ENCODE data around the gene PDE3A.

Gene PDE3A

GRCh38 chr12:20507711-20508110, 139.4 kb downstream of the PDE3A start:
- no peak for TF ChIP-seq CTCF (conservative IDR thresholded peaks at IDR 0.05; ENCODE audit: low read depth, low read length)
- peak; percentile 46 for DNase-seq (ENCODE audit: low read depth)

GRCh38 chr12:20508359-20508758, 140.0 kb downstream of the PDE3A start:
- DNase-seq (ENCODE audit: low read depth): peak; percentile 90
- TF ChIP-seq CTCF (conservative IDR thresholded peaks at IDR 0.05; ENCODE audit: low read depth, low read length): no peak
- H3K4me3 ChIP-seq (ENCODE audit: low read depth, low read length): no peak overlapping the region

More at GRCh38 chr12:20507711-20508110, 139.4 kb downstream of the PDE3A start:
- H3K4me3 ChIP-seq (ENCODE audit: low read depth, low read length): no peak overlapping the region

- DNase-seq (ENCODE audit: low read depth): no peak
- TF ChIP-seq CTCF (conservative IDR thresholded peaks at IDR 0.05; ENCODE audit: low read depth, low read length): no peak
- H3K4me3 ChIP-seq (ENCODE audit: low read depth, low read length): no peak overlapping the region
Measured at GRCh38 chr12:20508962-20509361, 140.6 kb downstream of the PDE3A start.

- no peak for DNase-seq (ENCODE audit: low read depth)
- TF ChIP-seq CTCF (conservative IDR thresholded peaks at IDR 0.05; ENCODE audit: low read depth, low read length): no peak
- no peak overlapping the region for H3K4me3 ChIP-seq (ENCODE audit: low read depth, low read length)
Measured at GRCh38 chr12:20510811-20511210, 142.5 kb downstream of the PDE3A start.

- no peak for TF ChIP-seq CTCF (conservative IDR thresholded peaks at IDR 0.05; ENCODE audit: low read depth, low read length)
- DNase-seq (ENCODE audit: low read depth): peak; percentile 52
- H3K4me3 ChIP-seq (ENCODE audit: low read depth, low read length): no peak overlapping the region
Measured at GRCh38 chr12:20513189-20513588, 144.9 kb downstream of the PDE3A start.

- TF ChIP-seq CTCF (conservative IDR thresholded peaks at IDR 0.05; ENCODE audit: low read depth, low read length): no peak
- no peak overlapping the region for H3K4me3 ChIP-seq (ENCODE audit: low read depth, low read length)
- no peak for DNase-seq (ENCODE audit: low read depth)
Measured at GRCh38 chr12:20514598-20514997, 146.3 kb downstream of the PDE3A start.

- no peak overlapping the region for H3K4me3 ChIP-seq (ENCODE audit: low read depth, low read length)
- TF ChIP-seq CTCF (conservative IDR thresholded peaks at IDR 0.05; ENCODE audit: low read depth, low read length): no peak
- peak; percentile 41 for DNase-seq (ENCODE audit: low read depth)
Measured at GRCh38 chr12:20520532-20520931, 152.2 kb downstream of the PDE3A start.
